ENCODE data around the gene ANKRD66. TPM values are rescaled to one million over a fixed set of nuclear protein-coding genes. Genes with fewer than 3 reads are reported as not detected.

ANKRD66 gene
- total and polyA plus RNA-seq, 11 donors, result not detected

GRCh38 chr6:46729787-46730326 is 16.9 kb upstream of the ANKRD66 start:
- Histone ChIP-seq H3K36me3 (no peaks in the 10 kb centered on the region), H3K9me3 (no peaks in the 10 kb centered on the region), H3K4me1 (peaks cover 0 to 6% (median 0%) of the 10 kb centered on the region in 12 donors), H3K27ac (no peak overlapping the region), H3K4me3 (no peak overlapping the region), H3K27me3 (peaks cover 0 to 11% (median 4%) of the 10 kb centered on the region in 9 donors)
- DNase-seq (no peak), ATAC-seq (no peak)
- TF ChIP-seq CTCF (IDR thresholded peaks at IDR 0.05) (no peak), POLR2A (IDR thresholded peaks at IDR 0.05) (no peak)
- WGBS, 4 donors, result 69 to 92% (median 90%) methylated on average over 1 of the region's 1 CpG
- intact Hi-C loops (cut with DNase I), result no loop called here

GRCh38 chr6:46730921-46731461 is 15.7 kb upstream of the ANKRD66 start:
- Histone ChIP-seq H3K36me3 (no peaks in the 10 kb centered on the region), H3K27ac (peak overlapping the region in 1 of 12 donors; percentile 56), H3K4me1 (peaks cover 0 to 16% (median 2%) of the 10 kb centered on the region in 12 donors), H3K4me3 (no peak overlapping the region), H3K9me3 (no peaks in the 10 kb centered on the region), H3K27me3 (peaks cover 0 to 21% (median 13%) of the 10 kb centered on the region in 9 donors)
- WGBS, 4 donors, result 57 to 65% (median 58%) methylated on average over 4 of the region's 4 CpGs
- TF ChIP-seq POLR2A (IDR thresholded peaks at IDR 0.05), result no peak
- no peak for TF ChIP-seq CTCF (IDR thresholded peaks at IDR 0.05)
- intact Hi-C loops (cut with DNase I), result no loop called here
- DNase-seq (no peak), ATAC-seq (peak in 2 of 4 donors; percentile 33 to 57)

GRCh38 chr6:46733341-46733801 is 13.4 kb upstream of the ANKRD66 start:
- 79 to 91% (median 91%) methylated on average over 2 of the region's 2 CpGs; no CpG with 5 or more reads in 1 of the 4 donors for WGBS, 4 donors
- intact Hi-C loops (cut with DNase I), result no loop called here
- ATAC-seq (no peak), DNase-seq (no peak)
- H3K27ac ChIP-seq, result no peak overlapping the region
- no peak overlapping the region for H3K4me3 ChIP-seq
- no peaks in the 10 kb centered on the region for H3K9me3 ChIP-seq
- TF ChIP-seq CTCF (IDR thresholded peaks at IDR 0.05) (no peak), POLR2A (IDR thresholded peaks at IDR 0.05) (no peak)
- peaks cover 0 to 16% (median 2%) of the 10 kb centered on the region in 12 donors for H3K4me1 ChIP-seq
- H3K27me3 ChIP-seq, result peaks cover 0 to 36% (median 16%) of the 10 kb centered on the region in 9 donors
- no peaks in the 10 kb centered on the region for H3K36me3 ChIP-seq

DNA sequence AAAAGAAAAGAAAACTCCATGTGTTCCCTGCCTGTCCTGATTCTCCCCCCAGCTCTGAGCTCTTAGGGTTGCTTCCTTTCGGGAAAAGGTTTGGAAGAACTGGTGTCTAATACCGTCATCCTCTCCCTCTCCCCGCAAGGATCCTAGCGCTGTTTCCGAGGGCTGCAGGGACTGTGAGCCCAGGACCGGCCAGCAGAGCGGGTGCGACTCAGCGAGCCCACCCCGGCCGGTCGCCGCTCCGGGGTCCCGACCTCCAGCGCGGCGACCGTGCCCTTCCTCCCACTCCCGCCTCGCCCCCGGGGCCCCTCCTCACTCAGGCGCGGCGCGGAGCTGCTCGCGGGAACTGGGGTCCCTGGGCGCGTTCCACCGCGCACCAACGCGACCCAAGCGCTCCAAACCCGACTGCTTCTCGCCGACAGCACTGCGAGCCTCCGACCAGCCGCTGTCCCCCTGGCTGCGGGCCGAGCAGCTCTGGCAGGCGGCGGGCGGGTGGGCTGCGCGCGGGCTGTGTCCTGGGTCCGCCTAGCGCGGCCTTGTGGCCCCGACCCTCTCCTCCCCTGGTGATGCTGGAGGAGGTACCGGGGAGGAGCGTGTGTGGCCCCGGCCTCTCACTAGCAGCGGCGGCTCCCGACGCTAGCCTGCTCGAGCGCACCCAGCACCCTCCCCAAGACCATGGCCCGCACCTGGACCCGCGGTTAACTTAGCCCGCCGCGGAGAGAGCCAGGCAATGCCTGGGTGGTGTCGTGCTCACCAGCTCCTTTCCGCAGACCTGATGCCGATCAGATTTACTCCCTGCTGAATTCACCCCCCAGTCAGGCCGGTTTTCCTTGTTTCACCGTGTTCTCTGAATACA is 11.6 kb upstream of the ANKRD66 start, which contains the start of gene PLA2G7:
TSS of gene PLA2G7 (minus strand) at position 509 of the 853 bp plus-strand sequence. CDS start 12,484 bp downstream, outside the sequence.
- H3K27me3 ChIP-seq, result peaks cover 0 to 42% (median 16%) of the 10 kb centered on the region in 9 donors
- H3K4me3 ChIP-seq, result peak within 1 kb of the TSS; percentile 44 to 73 (median 58)
- TF ChIP-seq CTCF (IDR thresholded peaks at IDR 0.05), result no peak
- TF ChIP-seq POLR2A (IDR thresholded peaks at IDR 0.05), result no peak
- H3K9me3 ChIP-seq, result no peaks in the 10 kb centered on the region
- WGBS, 4 donors, result 0 to 4% (median 1%) methylated on average over 27 to 73 of the region's 73 CpGs
- peak in 2 of 5 donors; percentile 31 to 63 for DNase-seq
- peak within 1 kb of the TSS in 1 of 12 donors; percentile 49 for H3K27ac ChIP-seq
- peaks cover 0 to 16% (median 2%) of the 10 kb centered on the region in 12 donors for H3K4me1 ChIP-seq
- H3K36me3 ChIP-seq, result no peaks in the 10 kb centered on the region
- ATAC-seq, result peak; percentile 37 to 80 (median 78)
- intact Hi-C loops (cut with DNase I), result no loop called here
